Neural crest cell (in vitro differentiated cells): ENCODE results near the gene DTNBP1. TPM values are rescaled to one million over a fixed set of nuclear protein-coding genes. Genes with fewer than 3 reads are reported as not detected.
A peak's percentile ranks its signal among the peaks of the same experiment; 100 is the strongest.

Source experiments
- DNase-seq: peaks from one replicate; pipeline ENCODE4 v3.0.0; 2021; ENCODE audit warnings: low read depth, mixed read lengths, low spot score
- H3K27ac Mint-ChIP-seq: one replicate; pipeline ENCODE4 v1.8.0; 2021; ENCODE audit warnings: mild to moderate bottlenecking, mixed read lengths; ENCODE audit not compliant: unreplicated experiment
- H3K27me3 Mint-ChIP-seq: 2 replicates; pipeline ENCODE4 v1.8.0; 2021; ENCODE audit warnings: low read depth, mild to moderate bottlenecking, mixed read lengths
- H3K36me3 Mint-ChIP-seq: 2 replicates; pipeline ENCODE4 v1.8.0; 2021; ENCODE audit warnings: low read depth, mild to moderate bottlenecking, mixed read lengths
- H3K4me1 Mint-ChIP-seq: 2 replicates; pipeline ENCODE4 v1.8.0; 2021; ENCODE audit warnings: mixed read lengths
- H3K4me3 Mint-ChIP-seq: one replicate; pipeline ENCODE4 v1.8.0; 2021; ENCODE audit warnings: mild to moderate bottlenecking, mixed read lengths
- H3K9me3 Mint-ChIP-seq: 2 replicates; pipeline ENCODE4 v1.8.0; 2021; ENCODE audit warnings: mixed read lengths
- total RNA-seq: library from RNA; stranded (reverse); gene quantifications from 2 replicates; pipeline ENCODE4 v1.2.1, GENCODE V29; 2021
- TF ChIP-seq, protein P1 (sequence below): fragments of 200-600 bp; sonication (generic); conservative IDR thresholded peaks from 2 replicates; pipeline ENCODE4 v1.5.0; 2021; ENCODE audit warnings: antibody characterized with exemption, mild to moderate bottlenecking

Gene DTNBP1
- total RNA-seq, 1 donor from 2014 or later = 13.5 TPM

DNA sequence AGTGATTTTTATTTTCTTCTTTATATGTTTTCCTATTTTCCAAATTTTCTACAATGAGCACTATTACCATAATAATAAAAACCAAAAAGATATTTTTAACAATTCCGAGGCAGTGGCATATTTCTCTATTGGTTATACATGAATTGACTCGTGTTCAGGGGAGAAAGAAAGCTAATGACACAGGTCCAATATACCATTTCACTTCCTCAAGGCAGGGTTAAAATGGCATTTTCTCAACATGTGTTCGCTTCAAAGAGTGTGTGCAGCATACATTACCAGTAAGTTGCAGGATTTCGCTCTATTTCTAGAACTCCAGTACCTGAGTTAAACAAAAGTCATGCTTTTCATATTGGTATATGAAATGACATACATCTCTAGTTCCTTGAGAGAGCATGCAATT is 35.1 kb upstream of the DTNBP1 start:
- H3K27me3 Mint-ChIP-seq = peaks cover 27% of the 10 kb centered on the region
- no peaks in the 10 kb centered on the region for H3K9me3 Mint-ChIP-seq
- H3K36me3 Mint-ChIP-seq = no peaks in the 10 kb centered on the region
- H3K4me3 Mint-ChIP-seq = no peak overlapping the region
- H3K4me1 Mint-ChIP-seq = no peaks in the 10 kb centered on the region
- no peak for DNase-seq
- TF ChIP-seq, protein P1, sequence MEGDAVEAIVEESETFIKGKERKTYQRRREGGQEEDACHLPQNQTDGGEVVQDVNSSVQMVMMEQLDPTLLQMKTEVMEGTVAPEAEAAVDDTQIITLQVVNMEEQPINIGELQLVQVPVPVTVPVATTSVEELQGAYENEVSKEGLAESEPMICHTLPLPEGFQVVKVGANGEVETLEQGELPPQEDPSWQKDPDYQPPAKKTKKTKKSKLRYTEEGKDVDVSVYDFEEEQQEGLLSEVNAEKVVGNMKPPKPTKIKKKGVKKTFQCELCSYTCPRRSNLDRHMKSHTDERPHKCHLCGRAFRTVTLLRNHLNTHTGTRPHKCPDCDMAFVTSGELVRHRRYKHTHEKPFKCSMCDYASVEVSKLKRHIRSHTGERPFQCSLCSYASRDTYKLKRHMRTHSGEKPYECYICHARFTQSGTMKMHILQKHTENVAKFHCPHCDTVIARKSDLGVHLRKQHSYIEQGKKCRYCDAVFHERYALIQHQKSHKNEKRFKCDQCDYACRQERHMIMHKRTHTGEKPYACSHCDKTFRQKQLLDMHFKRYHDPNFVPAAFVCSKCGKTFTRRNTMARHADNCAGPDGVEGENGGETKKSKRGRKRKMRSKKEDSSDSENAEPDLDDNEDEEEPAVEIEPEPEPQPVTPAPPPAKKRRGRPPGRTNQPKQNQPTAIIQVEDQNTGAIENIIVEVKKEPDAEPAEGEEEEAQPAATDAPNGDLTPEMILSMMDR = no peak
- no peak overlapping the region for H3K27ac Mint-ChIP-seq

DNA sequence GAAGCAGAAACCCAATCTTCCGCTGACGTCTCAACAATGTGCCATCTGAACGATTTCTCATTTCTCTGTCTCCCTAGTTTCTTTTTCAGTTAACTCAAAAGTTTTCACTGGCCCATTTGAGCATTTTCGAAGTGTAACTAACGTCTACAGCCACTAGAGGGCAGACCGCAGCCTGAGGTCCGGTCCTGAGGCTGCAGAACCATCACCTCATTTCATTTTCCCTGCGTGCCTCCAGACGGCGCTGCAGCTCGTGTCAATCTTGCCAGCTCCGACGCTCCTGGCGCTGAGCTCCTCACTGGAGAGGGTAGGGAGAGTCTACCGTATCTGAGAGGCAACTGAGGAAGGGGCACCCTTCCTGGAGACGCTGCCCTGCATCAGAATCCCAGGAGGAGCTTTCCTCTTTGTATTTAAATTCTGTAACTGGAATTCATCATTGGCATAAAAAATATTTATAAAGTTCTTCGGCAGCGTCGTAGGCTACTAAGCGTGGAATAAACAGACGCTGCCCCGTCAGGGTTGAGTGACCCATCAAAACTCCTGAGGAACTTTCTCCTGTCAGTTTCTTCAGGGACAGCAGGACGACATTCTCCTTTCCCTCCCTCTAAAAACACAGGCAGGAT is 28.5 kb upstream of the DTNBP1 start:
- DNase-seq = peak; percentile 73
- Mint-ChIP-seq H3K9me3 (no peaks in the 10 kb centered on the region), H3K4me1 (no peaks in the 10 kb centered on the region), H3K36me3 (no peaks in the 10 kb centered on the region), H3K27me3 (peaks cover 39% of the 10 kb centered on the region), H3K27ac (no peak overlapping the region), H3K4me3 (no peak overlapping the region)
- TF ChIP-seq, protein P1 = peak; percentile 99

DNA sequence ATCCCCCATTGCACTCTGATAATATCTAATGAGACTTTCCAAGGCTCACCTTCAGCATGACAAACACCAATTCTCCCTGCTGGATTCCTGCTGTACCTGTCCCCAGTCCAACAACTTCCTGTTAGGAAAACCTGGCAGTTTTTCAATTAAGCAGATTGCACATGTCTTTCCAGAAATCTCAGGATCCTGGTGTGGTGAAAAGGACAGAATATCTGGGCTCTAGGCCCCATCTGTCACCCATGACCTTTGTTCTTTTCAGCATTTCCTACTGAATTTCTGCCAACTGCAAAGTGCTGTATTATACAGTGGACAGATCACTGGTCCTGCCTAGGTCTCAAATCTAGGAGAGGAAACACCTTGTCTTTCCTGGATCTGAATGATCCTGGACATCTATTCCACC is 27.7 kb upstream of the DTNBP1 start:
- TF ChIP-seq, protein P1 = no peak

DNA sequence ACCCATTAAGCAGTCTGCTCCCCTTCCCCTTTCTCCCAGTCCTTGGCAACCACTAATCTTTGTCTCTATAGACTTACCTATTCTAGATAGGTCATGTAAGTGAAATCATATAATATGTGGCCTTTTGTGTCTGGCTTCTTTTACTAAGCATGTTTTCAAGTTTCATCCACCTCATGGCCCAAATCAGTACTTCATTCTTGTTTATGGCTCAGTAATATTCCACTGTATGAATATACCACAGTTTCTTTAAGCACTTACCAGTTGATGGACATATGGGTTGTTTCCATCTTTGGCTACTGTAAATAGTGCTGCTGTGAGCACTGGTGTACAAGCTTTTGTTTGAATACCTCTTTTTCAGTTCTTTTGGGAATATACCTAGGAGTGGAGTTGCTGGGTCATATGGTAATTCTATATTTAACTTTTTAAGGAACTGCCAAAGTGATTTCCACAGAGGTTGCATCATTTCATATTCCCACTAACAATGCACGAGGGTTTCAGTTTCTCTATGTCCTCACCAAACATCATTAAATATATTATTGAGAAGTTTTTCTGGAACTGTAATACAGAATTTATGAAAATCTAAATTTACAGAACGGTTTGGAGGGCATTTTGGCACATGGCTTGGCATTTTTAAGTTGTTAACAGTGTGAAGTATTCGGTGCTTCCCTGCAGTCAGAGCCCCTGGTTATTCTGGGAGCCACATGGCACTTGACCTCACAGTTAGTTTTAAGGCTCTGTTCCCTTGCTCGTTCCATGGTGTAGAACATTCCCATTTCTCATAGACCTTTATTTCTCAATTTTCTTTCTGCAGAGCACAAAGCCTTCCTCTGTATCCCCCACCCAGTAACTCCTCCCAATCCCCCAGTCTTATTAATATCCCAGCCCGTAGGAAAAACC is 27.0 kb upstream of the DTNBP1 start:
- Mint-ChIP-seq H3K36me3 (no peaks in the 10 kb centered on the region), H3K27ac (no peak overlapping the region), H3K9me3 (no peaks in the 10 kb centered on the region), H3K4me3 (no peak overlapping the region), H3K4me1 (no peaks in the 10 kb centered on the region), H3K27me3 (peaks cover 39% of the 10 kb centered on the region)
- no peak for DNase-seq
- TF ChIP-seq, protein P1 = no peak

More for the DNA sequence above, 27.7 kb upstream of the DTNBP1 start:
- Mint-ChIP-seq H3K36me3 (no peaks in the 10 kb centered on the region), H3K9me3 (no peaks in the 10 kb centered on the region), H3K4me1 (no peaks in the 10 kb centered on the region), H3K4me3 (no peak overlapping the region), H3K27me3 (peaks cover 43% of the 10 kb centered on the region), H3K27ac (no peak overlapping the region)
- no peak for DNase-seq

DNA sequence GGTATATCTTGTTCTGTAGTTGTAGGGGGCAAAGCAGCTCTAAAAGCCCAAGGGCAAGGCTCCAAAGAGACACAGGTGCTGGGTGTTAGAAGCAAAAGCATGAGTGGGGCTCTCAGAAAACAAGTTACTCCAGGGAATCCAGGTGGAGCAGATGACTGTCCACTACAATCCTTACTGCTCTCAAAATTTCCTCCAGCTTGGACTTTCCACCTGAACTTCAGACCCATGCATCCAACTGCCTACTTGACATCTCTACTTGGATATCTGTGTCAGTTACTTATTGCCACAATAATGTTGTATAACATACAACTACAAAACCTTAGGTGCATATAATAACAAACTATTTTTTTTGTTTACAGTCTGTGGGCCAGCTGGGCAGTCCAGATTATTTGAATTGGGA is 22.8 kb upstream of the DTNBP1 start:
- Mint-ChIP-seq H3K9me3 (peaks cover 3% of the 10 kb centered on the region), H3K27ac (no peak overlapping the region), H3K36me3 (no peaks in the 10 kb centered on the region), H3K27me3 (peaks cover 50% of the 10 kb centered on the region), H3K4me1 (no peaks in the 10 kb centered on the region), H3K4me3 (no peak overlapping the region)
- DNase-seq = no peak
- TF ChIP-seq, protein P1 = no peak
